Skeletal muscle satellite cell (primary cell): ENCODE results near the gene RASSF7. TPM values are rescaled to one million over a fixed set of nuclear protein-coding genes. Genes with fewer than 3 reads are reported as not detected.
"Not testable (repeated sequence)": the region's sequence is repeated elsewhere in the genome, so short reads cannot be mapped to it uniquely, and the experiment has no call there.

Experiments
- H3K27me3 ChIP-seq: 2 replicates; pipeline ENCODE4 v1.7.0; 2013; ENCODE audit warnings: low read length; ENCODE audit not compliant: control insufficient read depth, insufficient read depth
- H3K36me3 ChIP-seq: 2 replicates; pipeline ENCODE4 v1.7.0; 2013; ENCODE audit warnings: mild to moderate bottlenecking, control low read depth, low read length; ENCODE audit not compliant: insufficient read depth
- H3K4me1 ChIP-seq: 2 replicates; pipeline ENCODE4 v1.7.0; 2013; ENCODE audit warnings: low read length; ENCODE audit not compliant: control insufficient read depth, insufficient read depth
- H3K4me2 ChIP-seq: 2 replicates; pipeline ENCODE4 v1.7.0; 2013; ENCODE audit warnings: mild to moderate bottlenecking, low read length
- H3K4me3 ChIP-seq: 2 replicates; pipeline ENCODE4 v1.7.0; 2013; ENCODE audit warnings: low read length
- H3K9ac ChIP-seq: 2 replicates; pipeline ENCODE4 v1.7.0; 2013; ENCODE audit warnings: mild to moderate bottlenecking, low read depth, low read length, moderate library complexity
- H3K9me3 ChIP-seq: replicated peaks from 2 replicates; pipeline ENCODE4 v1.7.0; 2013; ENCODE audit warnings: mild to moderate bottlenecking, control low read depth, low read length
- total RNA-seq: library from RNA; depleted of rRNA; stranded (reverse); fragments of >200 nt; gene quantifications from 2 replicates; pipeline ENCODE4 v1.2.3, GENCODE V29; 2012; rRNA removed

RASSF7 gene
- total RNA-seq = 2.0 and 3.9 TPM in 2 replicates

GRCh38 chr11:560305-561147 lies at the start of gene RASSF7, which contains the start of gene LMNTD2:
RASSF7 (plus strand) TSS chr11:560970; CDS start chr11:561769, 799 bp downstream.
LMNTD2 (minus strand) TSS chr11:560738; CDS start chr11:560716, 22 bp downstream.
- peaks cover 23% of the 10 kb centered on the region for H3K27me3 ChIP-seq
- no peaks in the 10 kb centered on the region for H3K36me3 ChIP-seq
- peak within 1 kb of the TSS; percentile 98 for H3K4me2 ChIP-seq
- peaks cover 14% of the 10 kb centered on the region for H3K4me1 ChIP-seq
- H3K4me3 ChIP-seq = peak within 1 kb of the TSS; percentile 90
- H3K9ac ChIP-seq = peak within 1 kb of the TSS; percentile 63
- H3K9me3 ChIP-seq = no peaks in the 10 kb centered on the region

- peaks cover 33% of the 10 kb centered on the region for H3K36me3 ChIP-seq
- no peak overlapping the region for H3K9ac ChIP-seq
Observed at GRCh38 chr11:512761-513595, 47.8 kb upstream of the RASSF7 start.

GRCh38 chr11:514606-515005 lies 46.2 kb upstream of the RASSF7 start:
- Histone ChIP-seq H3K9me3 (no peaks in the 10 kb centered on the region), H3K9ac (no peak overlapping the region), H3K27me3 (no peaks in the 10 kb centered on the region), H3K4me3 (no peak overlapping the region), H3K4me1 (peaks cover 4% of the 10 kb centered on the region), H3K36me3 (peaks cover 29% of the 10 kb centered on the region), H3K4me2 (no peak overlapping the region)

More at GRCh38 chr11:512761-513595, 47.8 kb upstream of the RASSF7 start:
- Histone ChIP-seq H3K27me3 (no peaks in the 10 kb centered on the region), H3K9me3 (no peaks in the 10 kb centered on the region), H3K4me3 (no peak overlapping the region), H3K4me2 (no peak overlapping the region), H3K4me1 (peaks cover 2% of the 10 kb centered on the region)

GRCh38 chr11:515131-515530 lies 45.6 kb upstream of the RASSF7 start:
- Histone ChIP-seq H3K4me1 (peaks cover 4% of the 10 kb centered on the region), H3K9ac (no peak overlapping the region), H3K9me3 (no peaks in the 10 kb centered on the region), H3K4me3 (no peak overlapping the region), H3K27me3 (no peaks in the 10 kb centered on the region), H3K36me3 (peaks cover 24% of the 10 kb centered on the region), H3K4me2 (no peak overlapping the region)

GRCh38 chr11:516400-516799 lies 44.4 kb upstream of the RASSF7 start:
- Histone ChIP-seq H3K9ac (no peak overlapping the region), H3K27me3 (no peaks in the 10 kb centered on the region), H3K36me3 (peaks cover 22% of the 10 kb centered on the region), H3K4me2 (no peak overlapping the region), H3K9me3 (no peaks in the 10 kb centered on the region), H3K4me3 (no peak overlapping the region), H3K4me1 (peaks cover 4% of the 10 kb centered on the region)

- H3K4me3 ChIP-seq, H3K9ac ChIP-seq, H3K4me1 ChIP-seq, H3K9me3 ChIP-seq, H3K27me3 ChIP-seq, H3K4me2 ChIP-seq: not testable (repeated sequence)
- H3K36me3 ChIP-seq = peaks cover 19% of the 10 kb centered on the region
Observed at GRCh38 chr11:516918-517685, 43.7 kb upstream of the RASSF7 start.

- Histone ChIP-seq H3K4me1 (peaks cover 4% of the 10 kb centered on the region), H3K9me3 (no peaks in the 10 kb centered on the region), H3K4me3 (peak overlapping the region; percentile 48), H3K27me3 (no peaks in the 10 kb centered on the region), H3K4me2 (peak overlapping the region; percentile 76), H3K9ac (no peak overlapping the region), H3K36me3 (peaks cover 8% of the 10 kb centered on the region)
Observed at GRCh38 chr11:518463-519202, 42.1 kb upstream of the RASSF7 start.

GRCh38 chr11:520428-521176 lies 40.2 kb upstream of the RASSF7 start:
- Histone ChIP-seq H3K9ac (no peak overlapping the region), H3K4me2 (no peak overlapping the region), H3K36me3 (no peaks in the 10 kb centered on the region), H3K4me3 (no peak overlapping the region), H3K9me3 (no peaks in the 10 kb centered on the region), H3K4me1 (peaks cover 4% of the 10 kb centered on the region), H3K27me3 (no peaks in the 10 kb centered on the region)

- peaks cover 4% of the 10 kb centered on the region for H3K4me1 ChIP-seq
- H3K27me3 ChIP-seq = no peaks in the 10 kb centered on the region
- H3K36me3 ChIP-seq = no peaks in the 10 kb centered on the region
- H3K4me3 ChIP-seq = no peak overlapping the region
- H3K9me3 ChIP-seq = no peaks in the 10 kb centered on the region
- no peak overlapping the region for H3K4me2 ChIP-seq
- H3K9ac ChIP-seq = no peak overlapping the region
Observed at GRCh38 chr11:521177-521688, 39.5 kb upstream of the RASSF7 start.

GRCh38 chr11:526192-526591 lies 34.6 kb upstream of the RASSF7 start:
- Histone ChIP-seq H3K9ac (no peak overlapping the region), H3K4me2 (peak overlapping the region; percentile 73), H3K36me3 (peaks cover 1% of the 10 kb centered on the region), H3K4me3 (peak overlapping the region; percentile 45), H3K27me3 (no peaks in the 10 kb centered on the region), H3K9me3 (no peaks in the 10 kb centered on the region), H3K4me1 (peaks cover 8% of the 10 kb centered on the region)
